GM23248 (cell line): ENCODE measurements around the gene TMEM129.

Experiments used
- EZH2 ChIP-seq: fragments of 200-600 bp; sonication (generic); IDR thresholded peaks from 2 replicates; pipeline ENCODE4 v1.6.1; 2018; ENCODE audit warnings: antibody characterized with exemption, mild to moderate bottlenecking; ENCODE audit not compliant: insufficient read depth, poor library complexity, severe bottlenecking
- EZH2phosphoT487 ChIP-seq: fragments of 200-600 bp; sonication (generic); IDR thresholded peaks from 2 replicates; pipeline ENCODE4 v1.6.1; 2018; ENCODE audit warnings: antibody characterized with exemption, moderate library complexity, mild to moderate bottlenecking, low read depth; ENCODE audit not compliant: insufficient read depth

- TF ChIP-seq EZH2phosphoT487: no peak
- TF ChIP-seq EZH2: no peak
Observed at GRCh38 chr4:1749826-1750225, 28.7 kb upstream of the TMEM129 start.
